B cell (primary cell): ENCODE results near the gene ITPR1. TPM values are rescaled to one million over a fixed set of nuclear protein-coding genes. Genes with fewer than 3 reads are reported as not detected.

ENCODE experiments used
- ATAC-seq: fragments of 200-7000 bp; cut with Tn5 transposase; one replicate; pipeline ENCODE4 v1.10.0; 2021; ENCODE audit warnings: low read depth, mild to moderate bottlenecking, moderate number of reproducible peaks, moderate library complexity
- CTCF ChIA-PET: fragments of 350-600 bp; sonication (Branson Sonifier 250); formaldehyde crosslinking; loops from one replicate; lab custom pipeline; 2021; ENCODE audit warnings: antibody characterized with exemption, inconsistent platforms; lab: Charles Lee
- POLR2A ChIA-PET: fragments of 350-600 bp; sonication (Branson Sonifier 250); formaldehyde crosslinking; loops from one replicate; lab custom pipeline; 2021; ENCODE audit warnings: antibody characterized with exemption; lab: Charles Lee
- DNase-seq: peaks from one replicate; pipeline ENCODE4 v3.0.0; 2013
- H2AFZ ChIP-seq: 2 replicates; pipeline ENCODE4 v1.6.1; 2012; ENCODE audit warnings: mild to moderate bottlenecking, low read depth, low read length; ENCODE audit not compliant: insufficient read depth, poor library complexity, severe bottlenecking
- H3K27ac ChIP-seq, 2 donors: 1 replicate in 1 of 2; 2 replicates in 1 of 2; pipeline ENCODE4 v1.5.1; 2012 to 2013; ENCODE audit warnings: low read length in 2 of 2, mild to moderate bottlenecking in 2 of 2, moderate library complexity in 1 of 2
- H3K27me3 ChIP-seq, 4 experiments: fragments of 200-600 bp in 1 of 4; sonication (generic) in 1 of 4; replicated peaks in 1 of 4; 1 replicate in 2 of 4; 2 replicates in 2 of 4; pipeline versions ENCODE4 v1.6.1 to v1.7.0; 2013 to 2016; ENCODE audit warnings: low read length in 3 of 4, mild to moderate bottlenecking in 2 of 4, mixed read lengths in 1 of 4, moderate library complexity in 1 of 4; ENCODE audit not compliant: insufficient read depth in 4 of 4, control insufficient read depth in 3 of 4; ENCODE audit errors: control extremely low read depth in 1 of 4
- H3K36me3 ChIP-seq, 2 experiments: replicated peaks in 1 of 2; 1 replicate in 1 of 2; 2 replicates in 1 of 2; pipeline versions ENCODE4 v1.6.1 to v1.7.1; 2013; ENCODE audit warnings: low read length in 1 of 2; ENCODE audit not compliant: insufficient read depth in 2 of 2, control insufficient read depth in 1 of 2; ENCODE audit errors: control extremely low read depth in 1 of 2, extremely low read depth in 1 of 2
- H3K4me1 ChIP-seq, 2 donors: fragments of 200-600 bp in 1 of 2; sonication (generic) in 1 of 2; 1 replicate in 1 of 2; 2 replicates in 1 of 2; pipeline versions ENCODE4 v1.5.1 to v1.6.1; 2013 to 2017; ENCODE audit warnings: low read length in 2 of 2; ENCODE audit not compliant: control insufficient read depth in 2 of 2, insufficient read depth in 2 of 2
- H3K4me2 ChIP-seq: replicated peaks from 2 replicates; pipeline ENCODE3; 2012; ENCODE audit warnings: mild to moderate bottlenecking, low read depth, low read length; ENCODE audit not compliant: poor library complexity, severe bottlenecking
- H3K4me3 ChIP-seq, 5 experiments: fragments of 200-600 bp in 1 of 5; sonication (generic) in 1 of 5; 1 replicate in 3 of 5; 2 replicates in 2 of 5; pipeline versions ENCODE4 v1.5.1 to v1.7.0; 2011 to 2016; ENCODE audit warnings: low read length in 4 of 5, mild to moderate bottlenecking in 4 of 5, low read depth in 2 of 5, control low read depth in 1 of 5, moderate library complexity in 1 of 5; ENCODE audit not compliant: insufficient read depth in 1 of 5; ENCODE audit errors: control extremely low read depth in 1 of 5, extremely low read depth in 1 of 5
- H3K79me2 ChIP-seq: fragments of 200-600 bp; sonication (generic); one replicate; pipeline ENCODE4 v1.6.0; 2016; ENCODE audit warnings: low read length; ENCODE audit not compliant: control insufficient read depth, insufficient read depth
- H3K9ac ChIP-seq: fragments of 200-600 bp; sonication (generic); 2 replicates; pipeline ENCODE4 v1.6.1; 2017; ENCODE audit warnings: mild to moderate bottlenecking, low read length, moderate library complexity
- H3K9me3 ChIP-seq, 3 donors: one replicate each; pipeline versions ENCODE4 v1.6.1 to v1.7.1; 2013; ENCODE audit warnings: low read length in 2 of 3; ENCODE audit not compliant: control insufficient read depth in 2 of 3, insufficient read depth in 1 of 3; ENCODE audit errors: control extremely low read depth in 1 of 3
- H4K20me1 ChIP-seq: 2 replicates; pipeline ENCODE4 v1.6.0; 2012; ENCODE audit warnings: mild to moderate bottlenecking, low read length; ENCODE audit not compliant: insufficient read depth, control insufficient read depth, poor library complexity, severe bottlenecking
- H3K27ac Mint-ChIP-seq: one replicate; pipeline ENCODE4 v1.8.0; 2021; ENCODE audit warnings: mixed read lengths
- H3K27me3 Mint-ChIP-seq: one replicate; pipeline ENCODE4 v1.8.0; 2021; ENCODE audit warnings: mixed read lengths
- H3K4me1 Mint-ChIP-seq: one replicate; pipeline ENCODE4 v1.8.0; 2021; ENCODE audit warnings: mixed read lengths
- H3K4me3 Mint-ChIP-seq: one replicate; pipeline ENCODE4 v1.8.0; 2021; ENCODE audit warnings: mixed read lengths
- H3K9me3 Mint-ChIP-seq: one replicate; pipeline ENCODE4 v1.8.0; 2022; ENCODE audit warnings: mixed read lengths; ENCODE audit not compliant: insufficient read depth
- EZH2 ChIP-seq: IDR thresholded peaks from 2 replicates; pipeline ENCODE4 v1.6.1; 2012; ENCODE audit warnings: borderline replicate concordance, low read depth, mild to moderate bottlenecking, moderate library complexity, low read length; ENCODE audit not compliant: insufficient read depth, poor library complexity, severe bottlenecking
- WGBS: methylation state at CpG from one replicate; pipeline ENCODE4 v1.1.5; 2013; ENCODE audit warnings: missing lambda C conversion rate; ENCODE audit not compliant: insufficient coverage; 5-methylcytosine and 5-hydroxymethylcytosine counted together
- intact Hi-C: fragments of 100-400 bp; cut with micrococcal nuclease; formaldehyde crosslinking; loops from one replicate; pipeline ENCODE4 v1.10.0; 2022
- polyA plus RNA-seq: library from polyadenylated mRNA; depleted of rRNA; stranded (reverse); fragments of >200 nt; gene quantifications from 2 replicates; pipeline ENCODE4 v1.2.3, GENCODE V29; 2012
- total RNA-seq, 2 donors: library from RNA; stranded (reverse); fragments of 120-200 nt in 1 of 2; gene quantifications; 1 replicate in 1 of 2; 2 replicates in 1 of 2; pipeline versions ENCODE4 v1.2.3 to v1.2.4, GENCODE V29; 2013 to 2022
- TF ChIP-seq, protein P1 (sequence below): fragments of 200-600 bp; IDR thresholded peaks from one replicate; pipeline ENCODE4 v1.8.0; 2022; ENCODE audit warnings: antibody characterized with exemption, mild to moderate bottlenecking

ITPR1 gene
- total and polyA plus RNA-seq, 2 donors (not counting 1 experiment from before 2014, with no cell fraction given), result 64.0 to 332 TPM

DNA sequence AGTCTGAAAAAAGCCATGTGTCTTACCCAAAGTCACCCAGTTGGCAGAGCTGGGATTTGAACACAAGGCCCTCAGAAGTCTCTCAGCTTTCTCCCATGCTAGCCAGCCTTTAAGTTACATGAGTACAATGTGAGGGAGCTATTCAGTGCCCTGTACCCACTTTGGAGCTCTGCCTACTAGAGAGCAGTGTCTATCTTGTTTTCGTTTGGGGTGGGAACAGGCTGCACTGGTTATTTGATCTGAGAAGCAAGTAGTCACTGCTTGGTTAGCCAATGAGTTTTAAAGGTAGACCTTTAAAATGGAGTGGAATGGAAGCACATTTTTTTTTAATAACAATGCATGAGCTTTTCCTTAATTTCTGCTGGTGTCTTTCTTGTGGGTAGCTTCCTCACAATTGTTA lies 255.0 kb downstream of the ITPR1 start:
- H3K4me3 Mint-ChIP-seq, result no peak overlapping the region

DNA sequence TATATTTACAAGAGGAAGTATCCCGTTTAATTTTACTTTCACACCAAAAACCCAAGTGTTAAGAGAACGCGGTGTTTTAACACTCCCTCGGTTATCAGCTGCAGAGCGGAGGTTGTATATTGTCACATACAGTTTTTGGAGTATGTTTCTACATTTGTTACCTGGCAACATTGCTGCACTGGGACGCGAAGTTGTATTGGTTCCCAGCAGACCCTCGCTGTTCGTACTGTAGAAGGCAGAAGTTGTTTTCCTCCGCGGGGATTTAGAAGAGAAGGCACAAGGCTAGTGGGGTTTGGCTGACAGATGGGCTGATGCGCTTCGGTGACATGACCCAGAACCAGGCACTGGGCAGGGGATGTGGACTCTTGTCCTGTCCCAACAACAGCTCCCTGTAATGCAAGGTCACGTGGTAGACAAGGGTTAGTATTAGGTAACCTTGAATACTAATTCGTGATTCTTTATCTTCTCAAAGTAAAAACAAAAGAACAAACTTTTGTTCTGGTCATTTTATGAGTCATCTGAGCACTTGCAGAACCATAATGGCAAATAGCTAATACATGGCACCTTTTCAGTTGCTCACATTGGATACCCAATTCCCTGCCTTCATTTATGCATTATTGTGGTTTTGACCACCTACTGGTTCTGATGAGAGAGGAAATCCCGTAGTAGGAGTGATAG lies 255.7 kb downstream of the ITPR1 start:
- Histone ChIP-seq H3K4me1 (peaks cover 0 to 16% of the 10 kb centered on the region in 2 donors), H3K9me3 (no peaks in the 10 kb centered on the region), H3K9ac (no peak overlapping the region), H3K4me3 (no peak overlapping the region), H3K4me2 (no peak overlapping the region), H2AFZ (no peak overlapping the region), H4K20me1 (peaks cover 73% of the 10 kb centered on the region), H3K27ac (no peak overlapping the region), H3K36me3 (peaks cover 0 to 75% of the 10 kb centered on the region in 2 experiments), H3K79me2 (peaks cover 33% of the 10 kb centered on the region), H3K27me3 (no peaks in the 10 kb centered on the region)
- H3K4me3 Mint-ChIP-seq, result no peak overlapping the region
- H3K27me3 Mint-ChIP-seq, result no peaks in the 10 kb centered on the region
- no peak overlapping the region for H3K27ac Mint-ChIP-seq
- no peaks in the 10 kb centered on the region for H3K9me3 Mint-ChIP-seq
- intact Hi-C loops, result no loop called here
- 100% methylated on average over 11 of the region's 16 CpGs for WGBS
- TF ChIP-seq, protein P1, sequence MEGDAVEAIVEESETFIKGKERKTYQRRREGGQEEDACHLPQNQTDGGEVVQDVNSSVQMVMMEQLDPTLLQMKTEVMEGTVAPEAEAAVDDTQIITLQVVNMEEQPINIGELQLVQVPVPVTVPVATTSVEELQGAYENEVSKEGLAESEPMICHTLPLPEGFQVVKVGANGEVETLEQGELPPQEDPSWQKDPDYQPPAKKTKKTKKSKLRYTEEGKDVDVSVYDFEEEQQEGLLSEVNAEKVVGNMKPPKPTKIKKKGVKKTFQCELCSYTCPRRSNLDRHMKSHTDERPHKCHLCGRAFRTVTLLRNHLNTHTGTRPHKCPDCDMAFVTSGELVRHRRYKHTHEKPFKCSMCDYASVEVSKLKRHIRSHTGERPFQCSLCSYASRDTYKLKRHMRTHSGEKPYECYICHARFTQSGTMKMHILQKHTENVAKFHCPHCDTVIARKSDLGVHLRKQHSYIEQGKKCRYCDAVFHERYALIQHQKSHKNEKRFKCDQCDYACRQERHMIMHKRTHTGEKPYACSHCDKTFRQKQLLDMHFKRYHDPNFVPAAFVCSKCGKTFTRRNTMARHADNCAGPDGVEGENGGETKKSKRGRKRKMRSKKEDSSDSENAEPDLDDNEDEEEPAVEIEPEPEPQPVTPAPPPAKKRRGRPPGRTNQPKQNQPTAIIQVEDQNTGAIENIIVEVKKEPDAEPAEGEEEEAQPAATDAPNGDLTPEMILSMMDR, result no peak
- no peak for TF ChIP-seq EZH2
- ATAC-seq, result no peak
- DNase-seq, result no peak
- ChIA-PET CTCF (interaction anchor here (0.9 to 1.5 kb wide), 2 partner anchors 37 to 227 kb away, joined by 3 read pairs; no protein-coding TSS in a partner anchor), POLR2A (no interaction called here)
- peaks cover 27% of the 10 kb centered on the region for H3K4me1 Mint-ChIP-seq

More for the DNA sequence above, 255.0 kb downstream of the ITPR1 start:
- Histone ChIP-seq H4K20me1 (peaks cover 79% of the 10 kb centered on the region), H3K9me3 (no peaks in the 10 kb centered on the region), H3K27ac (no peak overlapping the region), H2AFZ (no peak overlapping the region), H3K4me3 (no peak overlapping the region), H3K79me2 (peaks cover 33% of the 10 kb centered on the region), H3K4me1 (peaks cover 0 to 16% of the 10 kb centered on the region in 2 donors), H3K27me3 (no peaks in the 10 kb centered on the region), H3K36me3 (peaks cover 0 to 77% of the 10 kb centered on the region in 2 experiments), H3K4me2 (no peak overlapping the region), H3K9ac (no peak overlapping the region)
- Mint-ChIP-seq H3K27me3 (no peaks in the 10 kb centered on the region), H3K4me1 (peaks cover 24% of the 10 kb centered on the region), H3K27ac (no peak overlapping the region), H3K9me3 (no peaks in the 10 kb centered on the region)
- POLR2A ChIA-PET, result no interaction called here
- CTCF ChIA-PET, result interaction anchor here (0.9 to 1.5 kb wide), 2 partner anchors 36 to 228 kb away, joined by 3 read pairs; no protein-coding TSS in a partner anchor
- 100% methylated on average over 1 of the region's 1 CpG for WGBS
- no peak for ATAC-seq
- no peak for DNase-seq
- no peak for TF ChIP-seq EZH2
- TF ChIP-seq, protein P1, result no peak
- intact Hi-C loops, result no loop called here
